HepG2 (cell line): ENCODE data around the gene POLR2F. TPM values are rescaled to one million over a fixed set of nuclear protein-coding genes. Genes with fewer than 3 reads are reported as not detected.

ENCODE experiments used
- BORCS8-MEF2B ChIP-seq: sonication (generic); formaldehyde crosslinking; IDR thresholded peaks from 2 replicates; pipeline ENCODE4 v1.8.0; 2022; ENCODE audit warnings: mild to moderate bottlenecking, missing genetic modification reagents
- CERS6 ChIP-seq: sonication (generic); formaldehyde crosslinking; IDR thresholded peaks from 2 replicates; pipeline ENCODE4 v1.5.0; 2020; ENCODE audit warnings: missing genetic modification reagents
- FOXC1 ChIP-seq: sonication (generic); formaldehyde crosslinking; IDR thresholded peaks from 2 replicates; pipeline ENCODE4 v1.8.0; 2022; ENCODE audit warnings: mild to moderate bottlenecking, missing genetic modification reagents, borderline replicate concordance
- HNF4G ChIP-seq, 2 experiments: sonication (generic) in 1 of 2; formaldehyde crosslinking in 1 of 2; IDR thresholded peaks; 2 replicates each; pipeline versions ENCODE4 v1.4.0 to v1.6.1; 2011 to 2020; ENCODE audit warnings: borderline replicate concordance in 2 of 2, low read depth in 2 of 2, mild to moderate bottlenecking in 2 of 2, low read length in 1 of 2, missing genetic modification reagents in 1 of 2, moderate library complexity in 1 of 2
- HOMEZ ChIP-seq: IDR thresholded peaks from 2 replicates; pipeline ENCODE4 v1.6.1; 2016; ENCODE audit warnings: low read depth
- MEF2D ChIP-seq: sonication (generic); formaldehyde crosslinking; IDR thresholded peaks from 2 replicates; pipeline ENCODE4 v1.5.1; 2020; ENCODE audit warnings: mild to moderate bottlenecking, missing genetic modification reagents
- NBN ChIP-seq: fragments of 450-650 bp; conservative IDR thresholded peaks from 2 replicates; pipeline ENCODE4 v1.6.1; 2017
- PCBP2 ChIP-seq: fragments of 200-400 bp; formaldehyde crosslinking; optimal IDR thresholded peaks from 2 replicates; pipeline ENCODE3; 2018; ENCODE audit warnings: low read length, low read depth; ENCODE audit not compliant: poor library complexity, severe bottlenecking
- PTBP1 ChIP-seq: fragments of 200-400 bp; formaldehyde crosslinking; IDR thresholded peaks from 2 replicates; pipeline ENCODE4 v1.6.1; 2018; ENCODE audit warnings: low read length, low read depth; ENCODE audit not compliant: poor library complexity, severe bottlenecking
- RFX5 ChIP-seq: IDR thresholded peaks from 2 replicates; pipeline ENCODE4 v1.6.1; 2011; ENCODE audit warnings: low read depth, low read length, improper control_type of control experiment
- SP4 ChIP-seq: sonication (generic); formaldehyde crosslinking; IDR thresholded peaks from 2 replicates; pipeline ENCODE4 v1.8.1; 2023; ENCODE audit warnings: mild to moderate bottlenecking, missing genetic modification reagents
- SPEN ChIP-seq: sonication (generic); formaldehyde crosslinking; IDR thresholded peaks from 2 replicates; pipeline ENCODE4 v1.5.1; 2020; ENCODE audit warnings: low read depth, mild to moderate bottlenecking, missing genetic modification reagents
- TFDP2 ChIP-seq: sonication (generic); formaldehyde crosslinking; IDR thresholded peaks from 2 replicates; pipeline ENCODE4 v1.4.0; 2020; ENCODE audit warnings: missing genetic modification reagents
- ZBTB26 ChIP-seq: IDR thresholded peaks from 2 replicates; pipeline ENCODE4 v1.6.1; 2016; ENCODE audit warnings: missing compliant biosample characterization, missing genetic modification reagents, borderline replicate concordance
- ZBTB39 ChIP-seq: sonication (generic); formaldehyde crosslinking; IDR thresholded peaks from 2 replicates; pipeline ENCODE4 v1.5.0; 2020; ENCODE audit warnings: missing genetic modification reagents
- ZBTB43 ChIP-seq: sonication (generic); formaldehyde crosslinking; conservative IDR thresholded peaks from 2 replicates; pipeline ENCODE4 v1.4.0; 2020; ENCODE audit warnings: missing genetic modification reagents
- ZNF253 ChIP-seq: sonication (generic); formaldehyde crosslinking; IDR thresholded peaks from 2 replicates; pipeline ENCODE4 v1.8.0; 2022; ENCODE audit warnings: mild to moderate bottlenecking, missing genetic modification reagents, borderline replicate concordance
- ZNF598 ChIP-seq: sonication (generic); formaldehyde crosslinking; IDR thresholded peaks from 2 replicates; pipeline ENCODE4 v1.5.1; 2020; ENCODE audit warnings: mild to moderate bottlenecking, missing genetic modification reagents, borderline replicate concordance
- ZNF660 ChIP-seq: sonication (generic); formaldehyde crosslinking; IDR thresholded peaks from 2 replicates; pipeline ENCODE4 v1.5.1; 2020; ENCODE audit warnings: mild to moderate bottlenecking, low read depth, missing genetic modification reagents, borderline replicate concordance
- ZNF7 ChIP-seq: IDR thresholded peaks from 2 replicates; pipeline ENCODE4 v1.6.1; 2016; ENCODE audit warnings: missing biosample characterization, missing genetic modification reagents
- ZSCAN21 ChIP-seq: sonication (generic); formaldehyde crosslinking; IDR thresholded peaks from 2 replicates; pipeline ENCODE4 v1.8.0; 2022; ENCODE audit warnings: mild to moderate bottlenecking, missing genetic modification reagents, moderate library complexity, borderline replicate concordance
- polyA plus RNA-seq, 8 experiments: library from polyadenylated mRNA; depleted of rRNA in 3 of 8; stranded (reverse) in 7 of 8; unstranded in 1 of 8; fragments of >200 nt; fragmentation: Illumina TruSeq in 4 of 8; extraction: Trizol in 4 of 8; gene quantifications; 2 replicates each; pipeline versions ENCODE4 v1.2.1 to v1.2.3, GENCODE V29; 2011 to 2016; ENCODE audit warnings: low read depth in 4 of 8, missing spikeins in 1 of 8, mixed read lengths in 1 of 8; ENCODE audit not compliant: insufficient read depth in 1 of 8
- total RNA-seq, 5 experiments: library from RNA; depleted of rRNA; stranded (reverse); fragments of >200 nt; fragmentation: Illumina TruSeq; extraction: Trizol; gene quantifications; 2 replicates each; pipeline ENCODE4 v1.2.3, GENCODE V29; 2016; ENCODE audit warnings: low read depth in 1 of 5

Gene POLR2F
- total and polyA plus RNA-seq, 2 of the 13 experiments (the other 11 are each of a cell fraction or from before 2014, with no cell fraction given) = 135 to 158 TPM

- TF ChIP-seq ZNF660 (no peak), CERS6 (no peak), PCBP2 (no peak), MEF2D (CRISPR knock-in tag) (no peak), ZNF7 (no peak), NBN (no peak), TFDP2 (CRISPR knock-in tag) (no peak), ZSCAN21 (CRISPR knock-in tag) (no peak), ZBTB26 (CRISPR knock-in tag) (no peak), BORCS8-MEF2B (CRISPR knock-in tag) (no peak), SPEN (CRISPR knock-in tag) (no peak), SP4 (0 out of 2 replicates have a peak, but pooled peaks have one; percentile 40), ZNF253 (CRISPR knock-in tag) (no peak), FOXC1 (CRISPR knock-in tag) (0 out of 2 replicates have a peak, but pooled peaks have one; percentile 33), HOMEZ (CRISPR knock-in tag) (no peak), ZNF598 (CRISPR knock-in tag) (no peak), HNF4G (IDR thresholded peaks at IDR 0.05; ENCODE audit: borderline replicate concordance, low read depth, low read length) (no peak), HNF4G (CRISPR knock-in tag; IDR thresholded peaks at IDR 0.05; ENCODE audit: borderline replicate concordance, low read depth) (no peak), ZBTB39 (0 out of 2 replicates have a peak, but pooled peaks have one; percentile 54), PTBP1 (peak; percentile 7), ZBTB43 (CRISPR knock-in tag) (no peak), RFX5 (no peak)
These were observed 450 bp upstream of the POLR2F start (continued) for GRCh38 chr22:37953062-37953436.
